Stimulated activated CD4-positive, alpha-beta T cell treated with anti-CD3 and anti-CD28 coated beads, Interleukin-4, amount 100 ng/mL, for 1 hour (primary cell): Measurements from ENCODE around the gene SGCA.

Experiments
- DNase-seq: peaks from one replicate; pipeline ENCODE4 v3.0.0-alpha.2; 2020

SGCA gene

GRCh38 chr17:50196036-50196435, 30.2 kb downstream of the SGCA start:
- DNase-seq = no peak

- no peak for DNase-seq
Measured at GRCh38 chr17:50196826-50197225, 31.0 kb downstream of the SGCA start.

- DNase-seq = peak; percentile 61
Measured at GRCh38 chr17:50198026-50198669, 32.3 kb downstream of the SGCA start.

GRCh38 chr17:50199211-50199802, 33.5 kb downstream of the SGCA start:
- DNase-seq = no peak

GRCh38 chr17:50199803-50200456, 34.1 kb downstream of the SGCA start:
- peak; percentile 53 for DNase-seq

- DNase-seq = peak; percentile 83
Measured at GRCh38 chr17:50200457-50201275, 34.9 kb downstream of the SGCA start.

GRCh38 chr17:50201276-50201854, 35.6 kb downstream of the SGCA start, which contains the start of gene COL1A1:
Gene COL1A1, minus strand, starts transcription at chr17:50201631. Its CDS starts 118 bp downstream, at chr17:50201513.
- no peak for DNase-seq

- DNase-seq = no peak
Measured at GRCh38 chr17:50203086-50203485, 37.3 kb downstream of the SGCA start.

GRCh38 chr17:50203604-50204345, 38.0 kb downstream of the SGCA start:
- no peak for DNase-seq

GRCh38 chr17:50204431-50204830, 38.6 kb downstream of the SGCA start:
- DNase-seq = no peak

- DNase-seq = no peak
Measured at GRCh38 chr17:50205111-50205962, 39.5 kb downstream of the SGCA start.

GRCh38 chr17:50205963-50206505, 40.2 kb downstream of the SGCA start:
- DNase-seq = no peak

- DNase-seq = peak; percentile 39
Measured at GRCh38 chr17:50206604-50207293, 40.9 kb downstream of the SGCA start.

GRCh38 chr17:50207315-50207714, 41.5 kb downstream of the SGCA start:
- no peak for DNase-seq

GRCh38 chr17:50207792-50208567, 42.2 kb downstream of the SGCA start:
- DNase-seq = no peak

- DNase-seq = no peak
Measured at GRCh38 chr17:50208611-50209061, 42.8 kb downstream of the SGCA start.

- no peak for DNase-seq
Measured at GRCh38 chr17:50209133-50209471, 43.3 kb downstream of the SGCA start.

- no peak for DNase-seq
Measured at GRCh38 chr17:50209472-50210239, 43.9 kb downstream of the SGCA start.
